ENCODE results near the gene EXD3. TPM values are rescaled to one million over a fixed set of nuclear protein-coding genes. Genes with fewer than 3 reads are reported as not detected.

EXD3 gene
- total RNA-seq, 1 donor, result 7.3 TPM

GRCh38 chr9:137276473-137277328 lies 146.3 kb downstream of the EXD3 start:
- no peak for TF ChIP-seq CTCF (IDR thresholded peaks at IDR 0.05; ENCODE audit: insufficient read depth, low read depth, low read length)
- DNase-seq (ENCODE audit: low read depth), result peak; percentile 80
- peak overlapping the region; percentile 78 for H3K4me3 ChIP-seq (ENCODE audit: low read depth, low read length)

GRCh38 chr9:137275588-137276472 lies 147.1 kb downstream of the EXD3 start:
- no peak overlapping the region for H3K4me3 ChIP-seq (ENCODE audit: low read depth, low read length)
- DNase-seq (ENCODE audit: low read depth), result no peak
- no peak for TF ChIP-seq CTCF (IDR thresholded peaks at IDR 0.05; ENCODE audit: insufficient read depth, low read depth, low read length)

GRCh38 chr9:137275203-137275587 lies 147.8 kb downstream of the EXD3 start:
- H3K4me3 ChIP-seq (ENCODE audit: low read depth, low read length), result no peak overlapping the region
- DNase-seq (ENCODE audit: low read depth), result no peak
- no peak for TF ChIP-seq CTCF (IDR thresholded peaks at IDR 0.05; ENCODE audit: insufficient read depth, low read depth, low read length)

GRCh38 chr9:137273611-137274320 lies 149.2 kb downstream of the EXD3 start:
- no peak for TF ChIP-seq CTCF (IDR thresholded peaks at IDR 0.05; ENCODE audit: insufficient read depth, low read depth, low read length)
- no peak for DNase-seq (ENCODE audit: low read depth)
- H3K4me3 ChIP-seq (ENCODE audit: low read depth, low read length), result no peak overlapping the region

GRCh38 chr9:137273095-137273490 lies 149.9 kb downstream of the EXD3 start:
- no peak for TF ChIP-seq CTCF (IDR thresholded peaks at IDR 0.05; ENCODE audit: insufficient read depth, low read depth, low read length)
- DNase-seq (ENCODE audit: low read depth), result no peak
- H3K4me3 ChIP-seq (ENCODE audit: low read depth, low read length), result no peak overlapping the region

GRCh38 chr9:137272241-137273094 lies 150.5 kb downstream of the EXD3 start:
- H3K4me3 ChIP-seq (ENCODE audit: low read depth, low read length), result no peak overlapping the region
- no peak for DNase-seq (ENCODE audit: low read depth)
- no peak for TF ChIP-seq CTCF (IDR thresholded peaks at IDR 0.05; ENCODE audit: insufficient read depth, low read depth, low read length)
